HUES48 (cell line): Measurements from ENCODE around the gene M1AP.

Experiments used
- H3K27ac ChIP-seq: one replicate; pipeline ENCODE4 v1.7.0; 2013; ENCODE audit warnings: low read depth, low read length, inconsistent platforms
- H3K27me3 ChIP-seq: 2 replicates; pipeline ENCODE4 v1.6.1; 2013; ENCODE audit warnings: mild to moderate bottlenecking, low read length; ENCODE audit not compliant: control insufficient read depth, insufficient read depth
- H3K36me3 ChIP-seq: 2 replicates; pipeline ENCODE4 v1.6.1; 2013; ENCODE audit warnings: low read length; ENCODE audit not compliant: control insufficient read depth, insufficient read depth
- H3K4me1 ChIP-seq: 2 replicates; pipeline ENCODE4 v1.6.1; 2013; ENCODE audit warnings: mild to moderate bottlenecking, low read length; ENCODE audit not compliant: control insufficient read depth, insufficient read depth
- H3K4me3 ChIP-seq: 2 replicates; pipeline ENCODE4 v1.5.1; 2013; ENCODE audit warnings: mild to moderate bottlenecking, low read depth, low read length
- H3K9ac ChIP-seq: 2 replicates; pipeline ENCODE4 v1.6.1; 2013; ENCODE audit warnings: mild to moderate bottlenecking, low read depth, low read length, moderate library complexity
- H3K9me3 ChIP-seq: 2 replicates; pipeline ENCODE4 v1.6.1; 2013; ENCODE audit warnings: low read length; ENCODE audit not compliant: control insufficient read depth, insufficient read depth

Gene M1AP

GRCh38 chr2:74540291-74540690, 107.8 kb downstream of the M1AP start:
- Histone ChIP-seq H3K36me3 (no peaks in the 10 kb centered on the region), H3K27me3 (no peaks in the 10 kb centered on the region), H3K27ac (no peak overlapping the region), H3K9me3 (no peaks in the 10 kb centered on the region), H3K4me3 (no peak overlapping the region), H3K9ac (no peak overlapping the region), H3K4me1 (no peaks in the 10 kb centered on the region)

DNA sequence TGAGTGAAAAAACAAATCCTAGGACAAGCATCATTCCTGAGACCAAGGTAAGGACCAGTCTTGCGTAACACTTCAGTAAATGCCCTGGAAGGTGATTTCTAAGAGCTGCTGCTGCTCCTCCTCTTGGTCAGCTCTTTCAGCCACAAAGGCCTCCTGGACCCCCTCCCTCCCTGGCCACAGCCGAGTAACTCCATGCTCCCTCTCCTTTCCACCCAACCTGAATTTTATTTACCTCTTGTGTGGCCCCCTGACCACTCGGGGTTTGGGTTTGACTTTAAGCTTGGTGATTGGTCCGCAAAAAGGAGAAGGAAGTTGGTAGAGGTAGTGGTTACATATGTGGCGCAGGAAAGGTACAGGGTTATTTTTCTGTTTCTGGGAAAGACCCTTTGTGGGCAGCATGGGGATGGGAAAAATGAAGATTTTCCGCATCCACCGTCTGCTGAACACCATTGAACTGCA, 109.2 kb downstream of the M1AP start:
- Histone ChIP-seq H3K9me3 (no peaks in the 10 kb centered on the region), H3K4me1 (no peaks in the 10 kb centered on the region), H3K36me3 (peaks cover 5% of the 10 kb centered on the region), H3K27me3 (no peaks in the 10 kb centered on the region), H3K9ac (no peak overlapping the region), H3K4me3 (no peak overlapping the region), H3K27ac (no peak overlapping the region)

GRCh38 chr2:74537140-74537539, 111.0 kb downstream of the M1AP start:
- Histone ChIP-seq H3K27me3 (no peaks in the 10 kb centered on the region), H3K9ac (no peak overlapping the region), H3K36me3 (peaks cover 23% of the 10 kb centered on the region), H3K4me3 (no peak overlapping the region), H3K9me3 (no peaks in the 10 kb centered on the region), H3K27ac (no peak overlapping the region), H3K4me1 (no peaks in the 10 kb centered on the region)

DNA sequence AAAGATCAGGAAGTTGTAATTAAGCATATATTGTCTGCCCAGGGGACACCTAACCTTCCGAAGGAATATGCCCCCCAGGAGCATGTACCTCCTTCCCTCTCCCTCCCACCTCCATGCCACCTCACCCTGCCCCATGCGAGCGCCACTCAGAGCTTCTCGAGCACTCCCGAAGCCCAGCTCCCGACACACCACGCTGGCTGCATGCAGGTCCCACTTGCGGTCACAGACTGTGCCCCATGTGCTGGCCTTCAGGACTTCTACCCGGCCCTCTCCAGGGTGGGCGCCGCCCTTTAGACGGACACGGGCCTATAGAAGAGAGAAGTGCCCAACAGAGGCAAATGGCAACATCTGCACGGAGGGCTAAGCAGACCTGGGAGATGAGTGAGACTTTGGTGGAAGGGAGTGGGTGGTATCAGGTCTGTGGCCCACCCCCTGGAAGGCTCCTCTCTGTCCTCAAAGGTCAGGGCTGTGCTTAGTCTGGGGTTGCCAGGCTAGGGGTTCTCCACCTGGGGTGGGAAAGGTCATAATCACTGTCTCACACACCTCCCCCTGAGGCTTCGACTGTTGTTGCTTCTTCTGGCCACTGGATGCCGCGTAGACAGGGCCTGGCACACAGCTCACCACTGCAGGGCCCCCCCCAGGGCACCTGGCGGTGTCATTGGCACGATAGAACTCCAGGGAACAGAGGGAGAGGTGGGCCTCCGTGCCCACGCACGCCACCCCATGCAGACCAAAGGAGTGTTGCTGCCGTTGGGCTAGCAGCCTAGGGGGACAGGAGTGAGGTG, 111.8 kb downstream of the M1AP start:
- no peaks in the 10 kb centered on the region for H3K4me1 ChIP-seq
- H3K27me3 ChIP-seq, result no peaks in the 10 kb centered on the region
- no peak overlapping the region for H3K27ac ChIP-seq
- H3K4me3 ChIP-seq, result no peak overlapping the region
- H3K36me3 ChIP-seq, result peaks cover 23% of the 10 kb centered on the region
- H3K9me3 ChIP-seq, result no peaks in the 10 kb centered on the region
- H3K9ac ChIP-seq, result no peak overlapping the region

DNA sequence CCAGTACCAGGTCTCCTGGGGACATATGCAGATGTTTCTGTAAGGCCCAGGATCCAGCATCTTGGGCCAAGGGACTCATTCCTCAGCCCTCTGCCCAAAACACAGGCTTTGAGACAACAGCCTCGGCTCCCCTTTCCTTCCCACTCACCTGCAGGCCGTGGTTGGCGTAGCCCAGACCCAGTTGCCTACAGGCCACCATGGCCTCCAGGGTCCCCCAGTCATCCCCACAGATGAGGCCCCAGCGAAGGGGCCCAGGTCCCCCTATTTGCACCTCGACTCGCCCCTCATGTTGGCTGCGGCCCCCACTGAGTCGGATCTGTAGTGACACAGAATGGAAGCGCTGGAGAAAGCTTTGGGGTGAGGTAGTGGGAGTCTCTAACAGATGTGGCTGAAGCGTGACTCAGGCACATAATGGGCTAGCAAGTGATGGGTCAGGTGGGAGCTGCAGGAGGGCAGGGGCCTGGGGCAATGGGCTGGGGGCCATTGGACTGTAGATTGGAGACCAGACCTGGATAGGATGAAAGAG, 112.6 kb downstream of the M1AP start:
- peaks cover 3% of the 10 kb centered on the region; the same call in 1 of the 2 replicates for H3K4me1 ChIP-seq
- no peaks in the 10 kb centered on the region for H3K27me3 ChIP-seq
- no peak overlapping the region for H3K9ac ChIP-seq
- no peaks in the 10 kb centered on the region for H3K9me3 ChIP-seq
- H3K27ac ChIP-seq, result no peak overlapping the region
- peaks cover 23% of the 10 kb centered on the region for H3K36me3 ChIP-seq
- H3K4me3 ChIP-seq, result no peak overlapping the region

GRCh38 chr2:74534411-74534810, 113.7 kb downstream of the M1AP start:
- no peaks in the 10 kb centered on the region for H3K27me3 ChIP-seq
- H3K36me3 ChIP-seq, result peaks cover 23% of the 10 kb centered on the region
- no peak overlapping the region for H3K9ac ChIP-seq

DNA sequence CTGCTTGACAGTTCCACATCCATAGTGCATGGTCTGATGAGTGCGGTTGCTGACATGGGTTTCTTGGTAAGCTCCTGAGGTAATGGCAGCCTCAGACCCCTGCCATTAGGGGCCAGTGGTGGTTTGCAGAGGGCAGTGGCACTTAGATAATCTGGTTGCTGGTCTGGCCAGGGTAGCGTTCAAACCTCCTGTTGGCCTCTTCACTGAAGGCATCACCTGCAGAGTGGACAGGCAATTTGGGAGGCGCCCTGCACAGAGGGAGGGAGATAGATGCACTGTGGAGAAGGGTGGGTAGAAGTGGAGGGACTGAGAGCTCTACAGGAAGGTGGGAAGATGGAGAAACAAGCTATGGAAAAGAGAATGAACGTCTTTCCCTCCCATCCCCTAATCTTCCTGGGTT, 114.7 kb downstream of the M1AP start:
- H3K27ac ChIP-seq, result no peak overlapping the region
- H3K9me3 ChIP-seq, result no peaks in the 10 kb centered on the region
- H3K36me3 ChIP-seq, result peaks cover 23% of the 10 kb centered on the region
- no peak overlapping the region for H3K4me3 ChIP-seq
- peaks cover 4% of the 10 kb centered on the region; the same call in 1 of the 2 replicates for H3K4me1 ChIP-seq
- H3K9ac ChIP-seq, result no peak overlapping the region
- H3K27me3 ChIP-seq, result no peaks in the 10 kb centered on the region

More at GRCh38 chr2:74534411-74534810, 113.7 kb downstream of the M1AP start:
- no peak overlapping the region for H3K27ac ChIP-seq
- no peaks in the 10 kb centered on the region for H3K9me3 ChIP-seq
- no peak overlapping the region for H3K4me3 ChIP-seq
- H3K4me1 ChIP-seq, result peaks cover 3% of the 10 kb centered on the region; the same call in 1 of the 2 replicates

GRCh38 chr2:74532222-74532621, 115.9 kb downstream of the M1AP start:
- H3K4me3 ChIP-seq, result no peak overlapping the region
- H3K4me1 ChIP-seq, result peaks cover 7% of the 10 kb centered on the region
- no peak overlapping the region for H3K9ac ChIP-seq
- H3K36me3 ChIP-seq, result peaks cover 35% of the 10 kb centered on the region
- no peaks in the 10 kb centered on the region for H3K9me3 ChIP-seq
- H3K27me3 ChIP-seq, result no peaks in the 10 kb centered on the region
- no peak overlapping the region for H3K27ac ChIP-seq

- Histone ChIP-seq H3K9ac (no peak overlapping the region), H3K4me3 (no peak overlapping the region), H3K9me3 (no peaks in the 10 kb centered on the region), H3K27me3 (no peaks in the 10 kb centered on the region), H3K27ac (no peak overlapping the region), H3K4me1 (peaks cover 7% of the 10 kb centered on the region), H3K36me3 (peaks cover 40% of the 10 kb centered on the region)
These were observed 116.5 kb downstream of the M1AP start for GRCh38 chr2:74531666-74532065.

GRCh38 chr2:74530239-74531187, 117.6 kb downstream of the M1AP start:
- H3K9me3 ChIP-seq, result no peaks in the 10 kb centered on the region
- peak overlapping the region; percentile 58 for H3K9ac ChIP-seq
- H3K27ac ChIP-seq, result peak overlapping the region; percentile 66
- no peaks in the 10 kb centered on the region for H3K27me3 ChIP-seq
- peaks cover 52% of the 10 kb centered on the region for H3K36me3 ChIP-seq
- peaks cover 7% of the 10 kb centered on the region for H3K4me1 ChIP-seq
- peak overlapping the region; percentile 97 for H3K4me3 ChIP-seq
